Hypothalamus (tissue), 51 donors: ENCODE measurements around the gene CES2.

Experiments
- DNase-seq, 51 donors: peaks; one replicate each; lab custom pipeline; 2025; lab: John Stamatoyannopoulos, UW

CES2 gene

DNA sequence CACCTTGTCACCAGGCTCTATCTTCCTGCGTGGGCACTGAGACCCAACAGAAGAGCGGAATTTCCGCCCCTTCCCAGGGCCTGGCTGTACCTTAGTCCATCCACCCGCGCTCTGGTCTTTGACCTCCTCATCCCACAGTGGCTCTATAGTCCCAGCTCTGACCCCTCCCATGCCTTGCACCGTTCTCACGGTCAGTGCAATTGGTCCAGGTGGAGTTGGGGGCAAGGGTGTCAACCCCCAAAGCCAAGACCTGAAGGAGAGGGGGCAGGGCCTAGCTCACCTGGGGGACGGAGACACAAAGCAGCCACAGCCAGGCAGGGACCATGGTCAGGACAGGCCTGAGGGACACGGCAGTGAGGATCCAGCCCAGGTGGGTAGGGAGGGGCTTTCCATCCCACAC lies 17.6 kb upstream of the CES2 start:
- no peak for DNase-seq

DNA sequence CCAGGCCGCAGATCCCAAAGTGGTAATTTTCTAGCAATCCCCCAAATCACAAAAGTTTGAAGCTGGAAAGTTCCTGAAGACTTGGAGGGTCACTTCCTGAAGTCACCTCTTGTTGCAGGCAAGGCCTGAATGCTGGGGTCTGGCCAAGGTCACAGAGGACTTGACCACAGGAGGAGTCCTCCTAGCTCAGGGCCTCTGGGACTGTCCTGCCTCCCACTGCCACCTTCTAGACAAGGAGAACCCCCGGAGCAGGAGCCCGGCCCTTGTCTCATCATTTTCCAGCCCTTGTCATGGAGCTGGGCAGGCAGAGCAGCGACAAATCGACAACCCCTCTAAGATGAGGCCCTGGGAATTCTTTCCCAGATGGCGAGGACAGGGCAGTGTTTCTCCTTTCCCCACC lies 17.0 kb upstream of the CES2 start:
- DNase-seq, result no peak

DNA sequence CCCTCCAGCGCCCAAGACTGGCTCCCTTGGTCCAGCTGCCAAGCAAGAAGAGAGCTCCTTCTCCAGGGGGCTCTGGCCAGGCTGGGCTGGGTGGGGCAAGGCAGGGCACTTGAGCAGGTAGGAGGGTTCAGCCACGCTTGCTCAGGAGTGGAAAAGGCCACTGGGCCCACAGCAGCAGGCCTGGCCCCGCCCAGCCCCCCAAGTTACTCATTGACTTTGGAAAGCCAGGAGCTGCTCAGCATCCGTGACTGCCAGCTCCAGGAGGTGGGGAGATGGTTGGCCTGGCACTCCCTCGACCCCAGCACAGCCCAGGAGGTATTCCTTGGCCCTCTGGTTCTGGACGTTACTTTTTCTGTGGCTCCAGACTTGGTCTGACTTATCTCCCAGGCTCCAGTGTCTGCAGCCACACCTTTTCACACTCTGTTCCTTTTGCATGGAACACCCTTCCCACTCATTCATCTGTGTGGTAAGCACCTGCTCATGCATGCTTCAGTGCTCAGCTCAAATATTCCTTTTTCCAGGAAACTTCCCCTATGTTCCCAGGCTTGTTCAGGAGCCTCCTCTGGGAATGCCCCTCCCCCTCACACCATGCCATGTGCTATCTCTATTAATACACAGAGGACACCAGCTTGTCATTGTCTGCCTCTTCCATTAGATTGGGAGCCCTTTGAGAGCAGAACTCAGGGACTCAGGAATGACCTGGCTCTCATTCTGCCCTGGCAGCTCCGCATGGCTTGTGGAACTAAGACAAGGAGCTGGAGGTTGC lies 16.3 kb upstream of the CES2 start, which contains the start of gene CDH16:
Gene CDH16, minus strand, starts transcription at position 83 of the 766 bp plus-strand sequence. CDS start 820 bp downstream, outside the sequence.
- no peak for DNase-seq

DNA sequence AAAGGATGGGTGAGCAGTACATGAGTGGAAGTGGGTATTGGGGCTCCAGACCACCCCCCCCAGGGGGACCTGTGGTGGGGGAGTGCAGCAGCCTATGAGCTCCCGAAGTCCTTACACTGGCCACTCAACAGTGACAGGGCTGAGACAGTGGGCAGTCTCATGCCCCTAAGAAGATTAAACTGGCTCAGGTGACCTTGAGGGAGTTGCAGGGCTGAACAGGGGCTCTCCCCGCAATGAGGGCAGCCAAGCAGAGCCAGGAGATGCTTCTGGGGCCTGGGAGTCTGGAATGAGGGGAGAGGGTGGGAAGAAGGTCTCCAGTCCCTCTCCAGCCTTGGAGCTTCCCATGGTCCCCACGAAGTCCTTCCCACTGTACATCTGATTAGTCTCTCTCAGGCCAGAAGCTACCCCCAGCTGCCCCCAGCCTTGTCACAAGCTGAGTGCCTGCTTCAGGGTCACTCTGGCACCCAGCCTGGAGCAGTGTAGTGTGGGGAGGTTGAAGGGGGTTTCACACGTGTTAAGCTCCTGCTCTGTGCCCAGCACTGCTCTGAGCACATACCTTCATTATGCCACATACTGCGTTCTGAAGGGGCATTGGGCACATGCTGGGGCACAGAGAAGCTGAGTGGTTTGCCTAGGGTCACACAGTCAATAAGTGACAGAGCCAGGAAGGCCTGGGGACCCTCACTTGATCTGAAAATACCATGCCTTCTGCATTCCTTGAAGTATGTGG lies 15.6 kb upstream of the CES2 start:
- no peak for DNase-seq

DNA sequence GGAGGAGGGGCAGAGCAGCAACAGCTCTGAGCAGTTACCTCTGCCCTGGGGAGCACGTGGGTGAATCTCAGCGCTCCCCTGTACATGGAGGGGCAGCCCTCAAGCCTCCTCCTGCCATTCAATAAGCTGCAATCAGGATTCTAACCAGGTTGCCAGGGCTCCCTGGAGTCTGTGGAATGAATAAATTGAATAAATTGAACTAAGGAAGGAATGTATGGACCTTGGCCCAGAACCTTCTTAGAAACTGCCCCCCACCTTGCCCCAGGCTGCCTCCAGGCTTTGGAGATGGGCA lies 15.1 kb upstream of the CES2 start:
- no peak for DNase-seq

DNA sequence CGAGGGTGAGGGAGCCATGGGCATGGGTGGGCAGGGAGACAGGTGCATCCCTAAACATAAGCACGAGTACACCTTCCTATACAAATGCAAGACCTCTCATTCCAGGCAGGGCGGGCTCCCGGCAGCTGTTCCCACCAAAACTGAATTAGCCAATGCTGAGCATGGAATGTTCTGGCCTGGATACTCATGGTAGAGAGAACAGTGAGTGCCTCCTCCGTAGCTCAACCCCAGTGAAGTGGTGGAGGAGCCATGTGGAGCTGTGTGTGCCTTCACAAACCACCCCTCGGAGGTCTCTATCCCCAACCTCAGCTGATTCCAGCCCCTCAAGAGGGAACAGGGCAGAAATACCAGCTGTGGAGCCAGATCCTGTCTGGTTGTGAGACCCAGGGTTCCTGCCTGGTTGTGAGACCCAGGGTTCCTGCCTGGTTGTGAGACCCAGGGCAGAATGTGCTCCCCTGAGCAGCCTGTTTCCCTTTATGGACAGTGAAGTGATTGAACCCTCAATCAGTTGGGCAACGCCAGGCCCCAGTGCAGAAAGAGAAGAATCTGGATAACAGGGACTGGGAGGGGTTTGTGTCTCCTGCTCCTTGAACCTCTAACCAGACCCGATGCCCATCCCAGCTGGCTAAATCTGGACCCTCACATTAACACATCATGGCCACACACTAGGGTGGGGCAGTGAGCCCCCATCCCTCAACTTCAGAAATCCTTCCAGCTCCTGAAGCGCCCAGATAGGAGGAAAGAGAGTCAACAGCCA lies 14.2 kb upstream of the CES2 start:
- no peak for DNase-seq

DNA sequence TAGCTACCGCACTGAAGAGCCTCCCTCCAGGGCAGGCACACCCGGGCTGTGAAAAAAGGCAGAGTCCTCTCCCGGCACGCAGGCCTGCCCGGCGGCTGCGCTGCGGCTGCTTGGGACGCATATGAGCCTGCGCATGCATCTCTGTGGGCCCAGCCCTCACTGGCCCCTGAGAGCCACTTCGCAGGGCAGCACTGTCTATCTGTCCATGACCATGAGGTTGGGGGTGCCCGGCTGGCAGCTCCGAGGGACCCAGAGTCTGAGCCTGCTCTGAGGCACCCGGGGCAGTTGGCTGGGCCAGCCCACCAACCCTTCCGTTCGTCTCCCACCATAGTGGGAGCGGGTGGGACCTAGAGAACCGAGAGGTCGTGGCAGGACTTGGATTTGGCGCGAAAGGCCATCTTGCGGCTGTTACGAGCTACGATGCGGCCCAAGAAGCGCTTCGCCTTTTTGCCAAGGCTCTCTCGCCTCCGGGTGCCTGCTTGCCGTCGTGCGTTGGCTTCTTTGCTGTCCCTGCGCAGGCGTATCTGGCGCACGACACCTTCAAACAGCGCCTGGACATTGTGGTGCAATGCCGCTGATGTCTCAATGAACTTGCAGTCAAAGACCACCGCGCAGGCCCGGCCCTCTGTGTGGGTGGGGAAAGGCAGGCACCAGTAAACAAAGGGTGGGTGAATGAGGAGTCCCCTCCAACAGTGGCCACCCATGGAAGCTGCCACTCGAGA lies 13.4 kb upstream of the CES2 start:
- no peak for DNase-seq

DNA sequence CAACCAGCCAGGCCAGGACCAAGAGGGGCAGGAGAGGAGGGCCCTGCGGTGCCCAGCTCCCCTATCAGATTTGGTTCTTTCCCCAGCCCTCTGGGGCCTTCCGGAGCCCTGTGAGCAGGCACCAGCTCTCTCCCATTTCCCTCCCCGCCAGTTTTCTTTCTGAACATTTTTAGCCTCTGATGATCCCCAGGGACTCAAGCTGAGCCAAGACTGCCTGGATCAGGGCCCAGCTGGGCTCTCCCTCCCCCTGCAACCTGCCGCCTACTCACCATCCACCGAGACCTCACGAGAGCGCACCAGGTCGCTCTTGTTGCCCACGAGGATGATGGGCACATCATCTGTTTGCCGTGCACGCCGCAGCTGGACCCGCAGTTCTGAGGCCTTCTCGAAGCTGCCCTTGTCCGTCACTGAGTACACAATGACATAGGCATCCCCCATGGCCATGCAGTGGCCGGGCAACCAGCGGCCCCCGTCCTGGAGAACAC lies 12.0 kb upstream of the CES2 start:
- peak in 13 of 51 donors; percentile 6 to 29 (median 18) for DNase-seq

DNA sequence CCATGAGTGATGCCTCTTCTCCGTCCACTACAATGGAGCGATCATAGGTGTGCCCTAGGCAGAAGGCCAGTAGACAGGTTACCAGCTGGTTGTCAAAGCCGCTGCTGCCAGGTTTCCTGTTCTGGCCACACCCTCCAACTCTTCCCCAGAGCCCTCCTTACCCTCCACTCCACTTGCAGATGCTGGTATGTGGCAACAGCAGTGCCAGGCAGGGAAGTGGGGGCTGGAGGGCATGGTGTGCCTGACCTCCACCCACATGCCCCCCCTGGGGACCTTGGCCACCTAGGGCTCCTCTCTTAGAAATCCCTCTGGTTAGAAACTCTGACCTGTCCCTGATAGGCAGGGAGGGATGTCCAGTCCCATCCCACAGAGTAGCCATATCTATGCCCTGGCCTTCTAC lies 11.4 kb upstream of the CES2 start:
- DNase-seq, result no peak

DNA sequence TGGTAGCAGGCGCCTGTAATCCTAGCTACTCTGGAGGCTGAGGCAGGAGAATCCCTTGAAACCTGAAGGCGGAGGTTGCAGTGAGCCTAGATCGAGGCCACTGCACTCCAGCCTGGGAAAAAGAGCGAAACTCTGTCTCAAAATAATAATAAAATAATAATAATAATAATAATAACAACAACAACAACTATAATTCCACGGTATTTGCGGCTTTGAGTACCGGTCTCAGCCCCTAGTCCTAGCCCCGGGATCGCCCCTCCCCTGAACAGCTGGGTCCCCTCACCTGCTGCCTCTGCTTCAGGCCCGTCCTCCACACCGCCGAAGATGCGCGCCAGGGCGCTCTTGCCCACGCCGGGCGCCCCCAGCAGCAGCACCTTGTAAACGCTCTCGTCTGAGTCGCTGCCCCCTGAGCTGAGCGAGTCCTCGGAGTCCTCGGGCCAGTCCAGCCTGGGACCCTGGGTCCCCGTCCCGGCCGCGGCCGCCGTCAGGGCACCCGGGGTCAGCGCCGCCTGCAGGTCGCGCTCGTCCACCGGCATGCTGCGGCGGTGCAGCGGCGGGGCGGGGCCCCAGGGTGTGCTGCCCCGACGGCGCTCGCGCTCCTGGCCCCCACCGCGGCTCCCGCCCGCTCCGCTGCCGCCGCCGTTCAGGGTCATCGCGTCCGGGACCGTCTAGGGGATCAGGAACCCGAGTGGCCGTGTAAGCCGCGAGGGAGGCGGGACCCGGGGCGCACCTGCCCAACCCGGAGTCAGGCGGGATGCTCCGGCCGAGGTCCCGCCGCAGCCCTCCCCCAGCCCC lies 10.6 kb upstream of the CES2 start:
- peak in 3 of 51 donors; percentile 13 to 24 (median 13) for DNase-seq

DNA sequence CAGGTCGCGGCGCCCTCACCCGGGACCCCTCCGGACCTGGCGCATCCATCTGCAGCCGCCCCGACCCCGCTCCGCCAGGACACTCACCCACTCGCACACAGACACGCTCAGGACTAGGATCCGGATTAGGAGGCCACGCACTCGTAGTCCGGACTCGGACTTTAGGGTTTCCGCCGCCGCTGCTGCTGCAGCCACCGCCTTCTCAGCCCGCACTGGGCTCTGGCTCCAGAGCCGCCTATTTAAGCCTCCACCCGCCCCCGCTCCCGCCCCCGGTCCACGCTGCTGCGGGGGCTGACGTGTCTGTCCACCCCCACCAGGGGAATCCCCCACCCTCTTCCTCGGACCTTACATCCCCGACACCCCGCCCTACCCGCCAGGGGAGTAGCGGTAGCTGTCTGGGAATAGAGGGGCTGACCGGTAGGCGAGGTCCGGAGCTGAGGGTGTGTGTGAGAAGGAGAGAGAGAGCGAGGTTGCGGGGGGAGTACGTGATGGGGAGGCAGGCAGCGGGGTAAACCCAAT lies 9.9 kb upstream of the CES2 start, which contains the start of gene RRAD:
Gene RRAD, minus strand, starts transcription at position 214 of the 519 bp plus-strand sequence. CDS start 356 bp downstream, outside the sequence.
- DNase-seq, result peak in 11 of 51 donors; percentile 13 to 51 (median 25)

DNA sequence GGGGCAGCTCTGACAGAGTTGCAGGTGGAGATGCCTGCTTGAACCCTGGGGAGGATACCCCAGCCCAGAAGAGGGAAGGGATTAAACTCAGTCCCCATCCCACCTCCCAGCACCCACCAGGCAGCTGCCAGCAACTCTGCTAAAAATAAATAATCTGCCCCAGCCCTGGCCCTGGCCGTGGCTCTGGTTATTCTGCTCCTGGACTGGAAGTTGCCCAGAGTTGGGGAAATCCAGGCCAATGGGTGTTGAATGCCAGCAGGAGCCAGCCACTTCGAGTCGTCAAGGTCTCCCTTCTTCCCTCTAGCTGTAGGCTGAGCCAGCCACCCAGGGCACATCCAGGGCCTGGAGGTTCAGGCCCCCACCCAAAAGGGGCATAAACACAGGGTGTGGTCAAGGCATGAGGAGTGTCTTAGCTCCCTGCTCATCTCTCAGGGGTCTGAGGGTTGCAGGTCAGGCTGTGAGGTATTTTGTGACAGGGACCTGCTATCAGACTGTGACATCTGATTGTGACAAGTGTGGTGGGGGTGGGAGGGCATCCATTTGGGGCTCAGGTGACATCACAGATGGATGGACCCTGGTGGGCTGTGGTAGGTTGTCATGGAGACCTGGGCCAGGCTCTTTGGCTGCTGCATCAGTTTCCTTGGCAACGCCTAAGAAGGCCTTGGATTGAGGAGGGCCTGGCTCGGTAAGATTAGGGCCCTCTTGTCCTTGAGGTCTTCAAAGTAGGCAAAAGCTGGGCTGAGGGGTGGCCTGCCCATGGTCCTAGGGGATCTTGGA lies 9.0 kb upstream of the CES2 start:
- DNase-seq, result peak in 25 of 51 donors; percentile 15 to 69 (median 37)

DNA sequence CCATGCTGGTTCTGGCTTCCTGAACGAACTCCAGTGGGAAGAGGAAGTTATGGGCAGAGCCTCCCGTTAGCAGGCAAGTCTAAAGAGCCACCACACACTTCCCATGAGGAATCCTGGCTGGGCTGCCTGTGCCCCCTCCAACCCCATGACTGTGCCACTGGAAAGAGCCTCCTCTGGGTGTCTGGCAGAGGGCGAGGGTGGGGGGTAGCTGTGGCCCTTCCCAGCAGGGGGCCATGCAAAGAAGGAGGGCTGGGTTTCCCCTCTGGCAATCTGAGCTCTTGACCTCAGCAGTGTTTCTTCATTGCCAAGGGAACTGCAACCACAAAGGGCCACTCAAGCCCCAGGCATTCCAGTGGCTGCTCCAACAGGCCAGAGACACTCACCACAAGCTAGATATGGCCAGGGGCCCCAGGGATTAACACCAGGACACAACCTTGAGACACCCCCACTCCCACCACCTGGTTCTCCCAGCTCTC lies 8.3 kb upstream of the CES2 start:
- DNase-seq, result peak in 6 of 51 donors; percentile 7 to 43 (median 29)

DNA sequence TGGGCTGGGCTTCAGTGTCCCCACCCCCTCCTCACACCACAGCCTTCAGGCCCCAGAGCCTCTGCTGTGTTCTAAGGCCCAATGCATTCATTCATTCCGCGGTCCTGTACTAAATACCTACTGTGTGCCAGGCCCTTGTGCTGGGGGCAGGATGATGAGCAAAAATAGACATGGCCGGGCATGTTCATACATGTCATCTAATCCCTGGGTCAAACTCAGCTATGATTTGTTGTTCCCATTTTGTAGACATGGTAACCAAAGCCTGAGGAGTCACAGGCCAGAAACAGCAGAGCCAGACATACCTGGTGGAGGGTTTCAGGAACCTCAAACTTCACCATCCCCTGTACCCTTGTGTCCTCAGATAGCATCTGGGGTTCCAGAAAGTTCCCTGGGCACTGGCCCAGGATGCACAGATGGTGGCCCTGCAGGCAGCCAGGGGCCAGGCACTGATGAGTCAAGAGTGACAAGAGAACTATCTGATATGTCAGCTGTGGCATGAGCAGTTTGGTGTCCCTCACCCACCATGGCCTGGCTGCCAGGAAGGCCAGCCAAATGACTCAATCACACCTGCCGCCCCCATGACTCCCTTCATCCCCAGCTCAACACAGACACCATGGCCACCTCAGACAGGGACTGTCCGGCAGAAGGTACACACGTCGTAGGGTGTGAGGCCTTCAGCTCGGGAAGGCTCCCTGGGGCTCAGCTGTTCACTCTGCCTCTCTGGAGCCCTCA lies 7.2 kb upstream of the CES2 start:
- peak in 2 of 51 donors; percentile 5 to 18 for DNase-seq

DNA sequence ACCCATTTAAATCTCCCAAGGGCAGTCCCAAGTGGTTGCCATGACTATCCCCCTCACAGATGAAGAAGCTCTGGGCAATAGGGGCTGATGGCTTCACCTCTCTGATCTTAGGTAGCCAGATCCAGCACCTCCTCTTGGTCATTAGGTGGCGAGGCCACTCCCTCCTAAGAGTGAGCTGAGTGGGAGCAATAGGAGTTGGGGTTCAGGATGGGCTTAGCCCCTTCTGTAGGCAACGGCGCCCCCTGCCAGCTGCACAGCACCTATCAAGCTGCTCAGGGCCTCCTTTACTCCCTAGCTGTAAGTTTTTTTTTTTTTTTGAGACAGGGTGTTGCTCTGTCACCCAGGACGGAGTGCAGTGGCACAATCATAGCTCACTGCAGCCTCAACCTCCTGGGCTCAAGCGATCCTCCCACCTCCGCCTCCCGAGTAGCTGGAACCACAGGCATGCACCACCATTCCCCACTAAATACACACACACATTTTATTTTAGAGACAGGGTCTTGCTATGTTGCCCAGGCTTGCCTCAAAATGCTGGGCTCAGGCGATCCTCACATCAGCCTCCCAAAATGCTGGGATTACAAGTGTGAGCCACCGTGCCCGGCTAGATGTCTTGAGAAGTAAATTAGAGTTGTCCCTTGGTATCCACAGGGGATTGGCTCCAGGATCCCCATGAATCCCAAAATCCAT lies 6.5 kb upstream of the CES2 start:
- DNase-seq, result peak in 3 of 51 donors; percentile 14 to 24 (median 20)

DNA sequence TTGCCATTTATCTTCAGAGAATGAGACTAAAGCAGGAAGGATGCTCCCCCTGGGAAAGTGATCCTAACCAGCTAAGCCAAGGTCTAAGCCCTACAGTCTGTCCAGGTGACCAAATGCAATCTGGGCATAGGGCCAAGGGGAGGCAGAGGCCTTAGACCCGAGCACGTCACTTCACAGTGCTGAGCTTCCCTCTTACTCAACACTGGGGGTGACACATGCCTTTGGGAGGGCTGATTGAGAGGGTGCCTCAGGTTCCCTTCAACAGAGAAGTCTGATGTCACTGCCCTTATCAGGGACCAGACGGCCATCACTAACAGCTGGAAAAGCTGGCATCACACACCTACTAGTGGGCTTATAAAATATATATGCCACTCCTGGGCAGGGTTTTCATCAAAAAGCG lies 5.1 kb upstream of the CES2 start:
- no peak for DNase-seq

DNA sequence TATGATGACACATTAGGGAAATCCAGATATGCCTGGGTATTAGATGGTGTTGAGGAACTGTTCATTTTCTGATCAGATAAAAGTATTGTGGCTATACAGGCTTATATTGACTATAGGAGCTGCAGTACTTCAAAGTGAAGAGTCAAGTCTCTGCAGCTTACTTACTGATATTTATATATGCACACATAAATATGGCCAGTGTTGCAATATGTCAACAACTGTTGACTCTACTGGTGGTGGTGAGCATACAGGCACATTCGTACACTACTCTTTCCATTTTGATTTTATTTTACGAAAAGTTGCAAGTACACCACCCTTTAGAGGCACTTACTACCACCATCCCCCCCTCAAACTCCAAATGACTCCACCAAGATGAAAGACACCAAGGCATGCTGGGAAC lies 3.7 kb upstream of the CES2 start:
- DNase-seq, result no peak
